Left cardiac atrium (tissue), 4 donors: ENCODE results near the gene FBXW8. TPM values are rescaled to one million over a fixed set of nuclear protein-coding genes. Genes with fewer than 3 reads are reported as not detected.

Source experiments
- ATAC-seq, 2 donors: fragments of 200-7000 bp; cut with Tn5 transposase; one replicate each; pipeline ENCODE4 v1.9.1; 2020; ENCODE audit warnings: mild to moderate bottlenecking in 2 of 2, moderate library complexity in 2 of 2
- DNase-seq: peaks from one replicate; pipeline ENCODE4 v3.0.0-alpha.2; 2020
- intact Hi-C, 2 donors: fragments of 100-400 bp; cut with DNase I; formaldehyde crosslinking; loops; one replicate each; pipeline versions ENCODE4 v1.14.1 to v1.15.1; 2022 to 2023
- total RNA-seq, 2 donors: library from RNA; stranded (reverse); fragmentation: NEBNext Ultra II Directional; extraction: Animal tissue kit (Norgen Biotek cat#: 25700); gene quantifications; one replicate each; pipeline ENCODE4 v1.2.1, GENCODE V29; 2021
- donor health status: DM: no; HTN: yes; CAD: no.
- donor health status: DM: no; HTN: yes; CAD: no; lungs with severe emphysema.
- donor health status: DM: yes; HTN: yes; CAD: no.
- donor health status: Dilated cardiomyopathy.

The FBXW8 gene
- total RNA-seq, 2 donors from 2014 or later, result 6.5 to 8.9 TPM

DNA sequence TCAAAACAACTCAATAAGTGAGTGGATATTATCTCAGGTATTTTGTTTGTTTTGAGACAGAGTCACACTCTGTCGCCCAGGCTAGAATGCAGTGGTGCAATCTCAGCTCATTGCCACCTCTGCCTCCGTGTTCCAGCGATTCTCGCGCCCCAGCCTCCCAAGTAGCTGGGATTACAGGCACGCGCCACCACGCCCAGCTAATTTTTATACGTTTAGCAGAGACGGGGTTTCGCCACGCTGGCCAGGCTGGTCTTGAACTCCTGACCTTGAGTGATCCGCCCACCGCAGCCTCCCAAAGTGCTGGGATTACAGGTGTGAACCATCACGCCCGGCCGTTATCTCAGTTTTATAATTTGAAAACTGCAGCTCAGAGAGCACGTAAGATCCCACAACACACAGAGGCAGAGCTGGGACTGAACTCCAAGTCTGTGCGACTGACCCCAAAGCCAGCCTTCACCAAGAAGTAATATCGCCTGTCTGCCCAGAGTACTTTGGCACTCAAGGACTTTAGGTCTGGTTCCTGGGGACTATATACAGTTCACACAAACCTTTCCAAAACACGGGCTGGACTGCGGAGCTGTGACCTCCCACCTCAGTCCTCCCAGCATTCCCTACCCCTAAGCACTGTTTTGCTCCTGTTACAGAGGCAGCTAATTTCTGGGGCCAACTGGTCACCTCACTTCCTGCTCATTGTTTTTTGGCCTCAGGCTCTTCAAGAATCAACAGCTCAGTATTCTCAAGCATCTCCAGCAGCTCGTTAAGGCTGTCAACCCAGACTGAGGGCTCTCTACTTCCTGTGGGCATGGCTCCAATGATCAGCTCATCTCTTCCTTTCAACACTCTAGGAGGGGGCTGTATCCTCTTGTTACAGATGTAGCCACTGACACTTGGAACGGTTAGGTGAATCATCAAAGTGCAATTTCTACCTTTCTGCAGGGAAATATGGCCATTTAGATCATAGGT lies 165.9 kb downstream of the FBXW8 start:
- DNase-seq (no peak), ATAC-seq (peak; percentile 44 to 64)
- intact Hi-C loops, result no loop called here

DNA sequence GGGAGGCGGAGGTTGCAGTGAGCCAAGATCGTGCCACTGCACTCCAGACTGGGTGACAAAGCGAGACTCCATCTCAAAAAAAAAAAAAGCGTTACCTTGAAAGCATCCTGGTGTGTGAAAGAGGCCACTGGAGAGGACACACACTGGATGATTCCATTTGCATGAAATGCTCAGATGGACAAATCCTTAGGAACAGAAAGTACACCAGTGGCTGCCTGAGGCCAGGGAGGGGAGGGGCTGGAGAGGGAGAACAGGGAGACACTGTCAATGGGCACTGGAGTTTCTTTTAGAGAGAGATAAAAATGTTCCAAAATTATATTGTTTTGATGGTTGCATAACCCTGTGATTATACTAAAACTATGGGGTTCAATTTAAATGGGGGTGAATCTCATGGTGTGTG lies 168.7 kb downstream of the FBXW8 start:
- DNase-seq (peak; percentile 3), ATAC-seq (no peak)
- intact Hi-C loops, result no loop called here

DNA sequence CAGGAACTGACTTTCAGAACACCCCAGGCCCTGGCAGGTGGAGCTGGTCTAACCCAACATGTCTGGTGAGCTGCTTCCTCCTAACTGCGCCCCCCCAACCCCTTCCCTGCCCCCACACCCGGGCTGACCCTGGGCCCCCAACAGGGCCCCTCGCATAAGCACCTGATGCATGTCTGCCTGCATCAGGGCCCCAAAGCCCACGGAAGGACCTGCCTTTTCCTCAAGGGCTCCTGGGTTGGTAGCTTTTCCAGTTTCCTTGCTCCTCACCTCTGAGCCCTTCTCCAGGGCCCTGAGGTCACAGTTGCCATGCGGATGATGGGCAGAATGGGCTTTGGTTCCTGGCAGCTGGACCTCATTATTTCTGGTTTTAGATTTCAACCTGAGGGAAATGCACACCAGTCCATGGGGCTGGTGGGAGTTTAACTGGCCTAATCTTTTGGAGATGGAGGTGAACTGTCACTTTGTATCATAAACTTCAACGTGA lies 170.0 kb downstream of the FBXW8 start:
- peak; percentile 15 for DNase-seq
- intact Hi-C loops, result no loop called here

More for the DNA sequence above, 170.0 kb downstream of the FBXW8 start:
- ATAC-seq, result no peak

Other genes with a start within 250 kb of the FBXW8 start
- gene SPRING1, start 172.9 kb upstream of the FBXW8 start, total RNA-seq, result 10 to 100 TPM; 10.7 to 15.8 TPM
- gene RNFT2, start 172.6 kb upstream of the FBXW8 start, total RNA-seq, result 1 to 10 TPM; 1.6 to 3.1 TPM
- under 1 TPM; 0.05 to 0.09 TPM for gene HRK, start 29.5 kb upstream of the FBXW8 start, total RNA-seq
- 10 to 100 TPM; 35.1 to 41.2 TPM for gene TESC, start 188.5 kb downstream of the FBXW8 start, total RNA-seq